HCT116 (cell line): ENCODE measurements around the gene NSMCE1.
A peak's percentile ranks its signal among the peaks of the same experiment; 100 is the strongest.

Source experiments
- CEBPB ChIP-seq: IDR thresholded peaks from 2 replicates; pipeline ENCODE4 v1.6.1; 2012; ENCODE audit warnings: low read depth
- CTCF ChIP-seq, 3 experiments: fragments of 200-600 bp in 1 of 3; sonication (generic) in 1 of 3; IDR thresholded peaks in 2 of 3; conservative IDR thresholded peaks in 1 of 3; 2 replicates each; pipeline ENCODE4 v1.5.1; 2012 to 2017; ENCODE audit warnings: low read depth in 2 of 3, low read length in 2 of 3, antibody characterized with exemption in 1 of 3, borderline replicate concordance in 1 of 3, control low read depth in 1 of 3, mild to moderate bottlenecking in 1 of 3, mixed read lengths in 1 of 3, mixed run types in 1 of 3, moderate library complexity in 1 of 3; ENCODE audit not compliant: insufficient read depth in 1 of 3
- TF ChIP-seq, protein P1 (sequence below): IDR thresholded peaks from 2 replicates; pipeline ENCODE4 v1.6.1; 2012
- TF ChIP-seq, protein P2 (sequence below): IDR thresholded peaks from 2 replicates; pipeline ENCODE4 v1.6.1; 2012; ENCODE audit warnings: low read depth

DNA sequence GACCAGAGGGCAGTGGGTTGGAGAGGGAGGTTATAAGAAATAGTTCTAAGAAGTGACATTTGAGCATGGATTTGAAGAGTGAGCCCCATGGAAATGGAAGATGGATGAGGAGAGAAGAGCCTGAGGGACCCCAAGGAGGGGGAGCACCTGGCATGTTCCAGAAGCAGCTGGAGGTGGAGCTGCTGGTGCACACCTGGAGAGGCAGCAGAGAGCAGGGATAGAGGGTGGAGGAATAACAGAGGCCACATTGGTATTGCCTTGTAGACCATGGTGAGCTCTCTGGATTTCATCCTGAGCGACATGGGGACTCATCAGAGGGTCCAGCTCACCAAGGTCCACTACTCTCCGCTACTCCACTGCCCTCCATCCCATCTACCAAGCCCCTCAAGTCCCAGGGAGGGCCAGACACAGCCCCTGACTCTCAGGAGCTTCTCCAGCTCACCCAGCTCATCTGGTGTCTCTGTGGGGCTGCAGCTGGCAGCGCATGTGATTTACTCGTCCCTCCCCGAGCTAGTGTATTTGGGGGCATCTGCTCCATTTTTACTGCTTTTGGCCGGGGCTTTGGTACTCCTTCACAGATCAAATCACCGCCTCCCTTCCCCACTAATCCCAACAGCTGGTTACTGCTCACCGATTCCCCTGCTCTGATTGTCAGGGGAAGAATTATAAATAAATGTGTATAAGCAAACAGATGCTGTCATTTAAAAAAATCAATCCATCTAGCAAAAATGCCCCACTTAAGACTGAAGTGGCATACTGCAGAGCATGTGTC, 87.4 kb downstream of the NSMCE1 start:
- TF ChIP-seq, protein P1, sequence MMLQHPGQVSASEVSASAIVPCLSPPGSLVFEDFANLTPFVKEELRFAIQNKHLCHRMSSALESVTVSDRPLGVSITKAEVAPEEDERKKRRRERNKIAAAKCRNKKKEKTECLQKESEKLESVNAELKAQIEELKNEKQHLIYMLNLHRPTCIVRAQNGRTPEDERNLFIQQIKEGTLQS: no peak
- peak in 2 of 3 experiments; percentile 46 to 56; a peak in 4 of 6 replicates for TF ChIP-seq CTCF (IDR thresholded peaks at IDR 0.05 in 2 of 3, conservative IDR thresholded peaks at IDR 0.05 in 1 of 3; ENCODE audit: borderline replicate concordance in 1 of 3, insufficient read depth in 1 of 3, low read depth in 2 of 3, low read length in 2 of 3)
- no peak for TF ChIP-seq CEBPB
- TF ChIP-seq, protein P2, sequence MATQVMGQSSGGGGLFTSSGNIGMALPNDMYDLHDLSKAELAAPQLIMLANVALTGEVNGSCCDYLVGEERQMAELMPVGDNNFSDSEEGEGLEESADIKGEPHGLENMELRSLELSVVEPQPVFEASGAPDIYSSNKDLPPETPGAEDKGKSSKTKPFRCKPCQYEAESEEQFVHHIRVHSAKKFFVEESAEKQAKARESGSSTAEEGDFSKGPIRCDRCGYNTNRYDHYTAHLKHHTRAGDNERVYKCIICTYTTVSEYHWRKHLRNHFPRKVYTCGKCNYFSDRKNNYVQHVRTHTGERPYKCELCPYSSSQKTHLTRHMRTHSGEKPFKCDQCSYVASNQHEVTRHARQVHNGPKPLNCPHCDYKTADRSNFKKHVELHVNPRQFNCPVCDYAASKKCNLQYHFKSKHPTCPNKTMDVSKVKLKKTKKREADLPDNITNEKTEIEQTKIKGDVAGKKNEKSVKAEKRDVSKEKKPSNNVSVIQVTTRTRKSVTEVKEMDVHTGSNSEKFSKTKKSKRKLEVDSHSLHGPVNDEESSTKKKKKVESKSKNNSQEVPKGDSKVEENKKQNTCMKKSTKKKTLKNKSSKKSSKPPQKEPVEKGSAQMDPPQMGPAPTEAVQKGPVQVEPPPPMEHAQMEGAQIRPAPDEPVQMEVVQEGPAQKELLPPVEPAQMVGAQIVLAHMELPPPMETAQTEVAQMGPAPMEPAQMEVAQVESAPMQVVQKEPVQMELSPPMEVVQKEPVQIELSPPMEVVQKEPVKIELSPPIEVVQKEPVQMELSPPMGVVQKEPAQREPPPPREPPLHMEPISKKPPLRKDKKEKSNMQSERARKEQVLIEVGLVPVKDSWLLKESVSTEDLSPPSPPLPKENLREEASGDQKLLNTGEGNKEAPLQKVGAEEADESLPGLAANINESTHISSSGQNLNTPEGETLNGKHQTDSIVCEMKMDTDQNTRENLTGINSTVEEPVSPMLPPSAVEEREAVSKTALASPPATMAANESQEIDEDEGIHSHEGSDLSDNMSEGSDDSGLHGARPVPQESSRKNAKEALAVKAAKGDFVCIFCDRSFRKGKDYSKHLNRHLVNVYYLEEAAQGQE: no peak
